Caco-2 (cell line): ENCODE results near the gene NKD2. TPM values are rescaled to one million over a fixed set of nuclear protein-coding genes. Genes with fewer than 3 reads are reported as not detected.

Experiments
- BruUV-seq: library from RNA; stranded (reverse); fragments of 400-500 nt; replicated peaks from 2 replicates; lab custom pipeline; 2021; lab: Mats Ljungman, UMichigan
- CTCF ChIA-PET: fragments of 300-600 bp; sonication (Branson Sonifier 250); formaldehyde crosslinking; loops from one replicate; lab custom pipeline; 2022; ENCODE audit warnings: antibody characterized with exemption; lab: Charles Lee
- POLR2A ChIA-PET: fragments of 300-600 bp; sonication (Branson Sonifier 250); formaldehyde crosslinking; loops from one replicate; lab custom pipeline; 2022; ENCODE audit warnings: antibody characterized with exemption; lab: Charles Lee
- DNase-seq, 2 experiments: peaks; one replicate each; pipeline versions ENCODE4 v3.0.0 to v3.0.0-alpha.2; 2020 to 2022
- H3K27me3 ChIP-seq: replicated peaks from 2 replicates; pipeline ENCODE4 v1.6.0; 2011; ENCODE audit warnings: low read length; ENCODE audit not compliant: control insufficient read depth, insufficient read depth
- H3K36me3 ChIP-seq: 2 replicates; pipeline ENCODE4 v1.5.1; 2011; ENCODE audit warnings: low read length; ENCODE audit not compliant: control insufficient read depth, insufficient read depth
- H3K4me1 ChIP-seq: fragments of 250-450 bp; sonication (Bioruptor Pico); 2 replicates; pipeline ENCODE4 v1.5.1; 2020; ENCODE audit warnings: mild to moderate bottlenecking
- H3K4me3 ChIP-seq: 2 replicates; pipeline ENCODE4 v1.5.1; 2011; ENCODE audit warnings: low read depth, mild to moderate bottlenecking, control low read depth, low read length
- H3K9me3 ChIP-seq: fragments of 250-450 bp; sonication (Bioruptor Pico); 2 replicates; pipeline ENCODE4 v1.5.1; 2020; ENCODE audit warnings: mild to moderate bottlenecking, moderate library complexity
- H3K27ac Mint-ChIP-seq: one replicate; pipeline ENCODE4 v1.8.0; 2022; ENCODE audit warnings: mixed read lengths; ENCODE audit not compliant: unreplicated experiment
- H3K27me3 Mint-ChIP-seq: one replicate; pipeline ENCODE4 v1.8.0; 2022; ENCODE audit warnings: mixed read lengths; ENCODE audit not compliant: insufficient read depth, unreplicated experiment
- H3K36me3 Mint-ChIP-seq: one replicate; pipeline ENCODE4 v1.8.0; 2022; ENCODE audit warnings: mild to moderate bottlenecking, mixed read lengths; ENCODE audit not compliant: insufficient read depth, unreplicated experiment
- H3K4me1 Mint-ChIP-seq: one replicate; pipeline ENCODE4 v1.8.0; 2022; ENCODE audit warnings: low read depth, mixed read lengths; ENCODE audit not compliant: unreplicated experiment
- H3K4me3 Mint-ChIP-seq: one replicate; pipeline ENCODE4 v1.8.0; 2022; ENCODE audit warnings: mild to moderate bottlenecking, moderate library complexity, mixed read lengths; ENCODE audit not compliant: unreplicated experiment
- H3K9me3 Mint-ChIP-seq: one replicate; pipeline ENCODE4 v1.8.0; 2022; ENCODE audit warnings: mixed read lengths; ENCODE audit not compliant: unreplicated experiment
- intact Hi-C: fragments of 100-400 bp; cut with micrococcal nuclease; formaldehyde crosslinking; loops from one replicate; pipeline ENCODE4 v1.10.0; 2022; ENCODE audit not compliant: unreplicated experiment
- total RNA-seq: library from RNA; stranded (reverse); gene quantifications from 2 replicates; pipeline ENCODE4 v1.2.3, GENCODE V29; 2022
- TF ChIP-seq, protein P1 (sequence below), 2 experiments: fragments of 200-600 bp in 1 of 2; IDR thresholded peaks; 1 replicate in 1 of 2; 2 replicates in 1 of 2; pipeline versions ENCODE4 v1.5.1 to v1.8.0; 2011 to 2022; ENCODE audit warnings: antibody characterized with exemption in 1 of 2, control low read depth in 1 of 2, inconsistent platforms in 1 of 2, low read depth in 1 of 2, low read length in 1 of 2, mild to moderate bottlenecking in 1 of 2, moderate library complexity in 1 of 2; ENCODE audit not compliant: insufficient read depth in 1 of 2, severe bottlenecking in 1 of 2, unreplicated experiment in 1 of 2

The NKD2 gene
- total RNA-seq, 1 experiment from 2014 or later, result 17.7 TPM

GRCh38 chr5:976849-977751, 31.5 kb upstream of the NKD2 start:
- no TSS peak for BruUV-seq
- no peaks in the 10 kb centered on the region for H3K27me3 Mint-ChIP-seq
- no peaks in the 10 kb centered on the region for H3K9me3 ChIP-seq
- no peak overlapping the region for H3K4me3 ChIP-seq
- H3K4me1 Mint-ChIP-seq, result no peaks in the 10 kb centered on the region
- H3K9me3 Mint-ChIP-seq, result no peaks in the 10 kb centered on the region
- no peak overlapping the region for H3K27ac Mint-ChIP-seq
- intact Hi-C loops, result no loop called here
- no peak for DNase-seq
- peaks cover 9% of the 10 kb centered on the region; the same call in 1 of the 2 replicates for H3K4me1 ChIP-seq
- TF ChIP-seq, protein P1, sequence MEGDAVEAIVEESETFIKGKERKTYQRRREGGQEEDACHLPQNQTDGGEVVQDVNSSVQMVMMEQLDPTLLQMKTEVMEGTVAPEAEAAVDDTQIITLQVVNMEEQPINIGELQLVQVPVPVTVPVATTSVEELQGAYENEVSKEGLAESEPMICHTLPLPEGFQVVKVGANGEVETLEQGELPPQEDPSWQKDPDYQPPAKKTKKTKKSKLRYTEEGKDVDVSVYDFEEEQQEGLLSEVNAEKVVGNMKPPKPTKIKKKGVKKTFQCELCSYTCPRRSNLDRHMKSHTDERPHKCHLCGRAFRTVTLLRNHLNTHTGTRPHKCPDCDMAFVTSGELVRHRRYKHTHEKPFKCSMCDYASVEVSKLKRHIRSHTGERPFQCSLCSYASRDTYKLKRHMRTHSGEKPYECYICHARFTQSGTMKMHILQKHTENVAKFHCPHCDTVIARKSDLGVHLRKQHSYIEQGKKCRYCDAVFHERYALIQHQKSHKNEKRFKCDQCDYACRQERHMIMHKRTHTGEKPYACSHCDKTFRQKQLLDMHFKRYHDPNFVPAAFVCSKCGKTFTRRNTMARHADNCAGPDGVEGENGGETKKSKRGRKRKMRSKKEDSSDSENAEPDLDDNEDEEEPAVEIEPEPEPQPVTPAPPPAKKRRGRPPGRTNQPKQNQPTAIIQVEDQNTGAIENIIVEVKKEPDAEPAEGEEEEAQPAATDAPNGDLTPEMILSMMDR (IDR thresholded peaks at IDR 0.05; ENCODE audit: insufficient read depth in 1 of 2, low read depth in 1 of 2, low read length in 1 of 2, severe bottlenecking in 1 of 2, unreplicated experiment in 1 of 2), result no peak
- H3K4me3 Mint-ChIP-seq, result no peak overlapping the region
- ChIA-PET CTCF (no interaction called here), POLR2A (no interaction called here)
- no peaks in the 10 kb centered on the region for H3K27me3 ChIP-seq
- H3K36me3 ChIP-seq, result no peaks in the 10 kb centered on the region
- no peaks in the 10 kb centered on the region for H3K36me3 Mint-ChIP-seq

- no peaks in the 10 kb centered on the region for H3K27me3 Mint-ChIP-seq
- H3K9me3 Mint-ChIP-seq, result peaks cover under 1% of the 10 kb centered on the region
- ChIA-PET POLR2A (no interaction called here), CTCF (no interaction called here)
- no peaks in the 10 kb centered on the region for H3K9me3 ChIP-seq
- H3K27ac Mint-ChIP-seq, result peak overlapping the region; percentile 5
- intact Hi-C loops, result no loop called here
- no peaks in the 10 kb centered on the region for H3K36me3 ChIP-seq
- H3K27me3 ChIP-seq, result no peaks in the 10 kb centered on the region
- no peaks in the 10 kb centered on the region for H3K36me3 Mint-ChIP-seq
- TF ChIP-seq, protein P1 (IDR thresholded peaks at IDR 0.05; ENCODE audit: insufficient read depth in 1 of 2, low read depth in 1 of 2, low read length in 1 of 2, severe bottlenecking in 1 of 2, unreplicated experiment in 1 of 2), result no peak
- DNase-seq, result no peak
- no peak overlapping the region for H3K4me3 Mint-ChIP-seq
- peaks cover 9% of the 10 kb centered on the region; the same call in 1 of the 2 replicates for H3K4me1 ChIP-seq
- no peaks in the 10 kb centered on the region for H3K4me1 Mint-ChIP-seq
- BruUV-seq, result no TSS peak
- H3K4me3 ChIP-seq, result no peak overlapping the region
Observed at GRCh38 chr5:978054-978453, 30.5 kb upstream of the NKD2 start.

- Mint-ChIP-seq H3K36me3 (no peaks in the 10 kb centered on the region), H3K4me3 (no peak overlapping the region), H3K27ac (peak overlapping the region; percentile 5), H3K27me3 (no peaks in the 10 kb centered on the region), H3K9me3 (peaks cover 7% of the 10 kb centered on the region), H3K4me1 (no peaks in the 10 kb centered on the region)
- Histone ChIP-seq H3K4me3 (no peak overlapping the region), H3K36me3 (no peaks in the 10 kb centered on the region), H3K4me1 (peaks cover 9% of the 10 kb centered on the region; the same call in 1 of the 2 replicates), H3K27me3 (no peaks in the 10 kb centered on the region), H3K9me3 (no peaks in the 10 kb centered on the region)
- ChIA-PET POLR2A (no interaction called here), CTCF (no interaction called here)
- BruUV-seq, result no TSS peak
- intact Hi-C loops, result no loop called here
- DNase-seq, result no peak
- TF ChIP-seq, protein P1 (IDR thresholded peaks at IDR 0.05; ENCODE audit: insufficient read depth in 1 of 2, low read depth in 1 of 2, low read length in 1 of 2, severe bottlenecking in 1 of 2, unreplicated experiment in 1 of 2), result no peak
Observed at GRCh38 chr5:978693-979092, 29.9 kb upstream of the NKD2 start.
